Activated B cell treated with CpG ODN at 0.5 μM for 24 hours (primary cell): ENCODE data around the gene TTC21A. TPM values are rescaled to one million over a fixed set of nuclear protein-coding genes. Genes with fewer than 3 reads are reported as not detected.

Source experiments
- ATAC-seq: fragments of 200-7000 bp; cut with Tn5 transposase; one replicate; pipeline ENCODE4 v1.10.0; 2021; ENCODE audit warnings: low read depth, mild to moderate bottlenecking, moderate library complexity
- CTCF ChIA-PET: fragments of 350-600 bp; sonication (Branson Sonifier 250); formaldehyde crosslinking; loops from one replicate; lab custom pipeline; 2021; ENCODE audit warnings: antibody characterized with exemption; lab: Charles Lee
- POLR2A ChIA-PET: fragments of 350-600 bp; sonication (Branson Sonifier 250); formaldehyde crosslinking; loops from one replicate; lab custom pipeline; 2021; ENCODE audit warnings: antibody characterized with exemption; lab: Charles Lee
- DNase-seq: peaks from one replicate; pipeline ENCODE4 v3.0.0; 2022
- H3K27ac Mint-ChIP-seq: one replicate; pipeline ENCODE4 v1.8.0; 2020; ENCODE audit warnings: mixed read lengths
- H3K27me3 Mint-ChIP-seq: one replicate; pipeline ENCODE4 v1.8.0; 2021; ENCODE audit warnings: mixed read lengths
- H3K36me3 Mint-ChIP-seq: one replicate; pipeline ENCODE4 v1.8.0; 2021; ENCODE audit warnings: low read depth, mixed read lengths
- H3K4me1 Mint-ChIP-seq: one replicate; pipeline ENCODE4 v1.8.0; 2021; ENCODE audit warnings: mixed read lengths
- H3K4me3 Mint-ChIP-seq: one replicate; pipeline ENCODE4 v1.8.0; 2020; ENCODE audit warnings: mild to moderate bottlenecking, mixed read lengths
- H3K9me3 Mint-ChIP-seq: one replicate; pipeline ENCODE4 v1.8.0; 2020; ENCODE audit warnings: mixed read lengths
- CTCF ChIP-seq: fragments of 200-600 bp; IDR thresholded peaks from one replicate; pipeline ENCODE4 v1.8.0; 2022; ENCODE audit warnings: antibody characterized with exemption, mild to moderate bottlenecking
- intact Hi-C: fragments of 100-400 bp; cut with micrococcal nuclease; formaldehyde crosslinking; loops from one replicate; pipeline ENCODE4 v1.15.1; 2024
- total RNA-seq: library from RNA; stranded (reverse); gene quantifications from 2 replicates; pipeline ENCODE4 v1.2.3, GENCODE V29; 2022

The TTC21A gene
- total RNA-seq, 1 donor from 2014 or later, result 15.9 TPM

GRCh38 chr3:39080026-39080425, 27.5 kb upstream of the TTC21A start:
- POLR2A ChIA-PET, result no interaction called here
- Mint-ChIP-seq H3K4me1 (peaks cover 5% of the 10 kb centered on the region), H3K9me3 (no peaks in the 10 kb centered on the region), H3K27me3 (no peaks in the 10 kb centered on the region), H3K27ac (no peak overlapping the region), H3K36me3 (peaks cover 74% of the 10 kb centered on the region), H3K4me3 (no peak overlapping the region)
- intact Hi-C loops, result no loop called here
- no peak for ATAC-seq
- no peak for DNase-seq
- CTCF ChIA-PET, result interaction anchor here (0.6 to 1.5 kb wide), 3 partner anchors 208 to 212 kb away, joined by 3 to 4 read pairs (median 3); no protein-coding TSS in a partner anchor
- TF ChIP-seq CTCF, result no peak

DNA sequence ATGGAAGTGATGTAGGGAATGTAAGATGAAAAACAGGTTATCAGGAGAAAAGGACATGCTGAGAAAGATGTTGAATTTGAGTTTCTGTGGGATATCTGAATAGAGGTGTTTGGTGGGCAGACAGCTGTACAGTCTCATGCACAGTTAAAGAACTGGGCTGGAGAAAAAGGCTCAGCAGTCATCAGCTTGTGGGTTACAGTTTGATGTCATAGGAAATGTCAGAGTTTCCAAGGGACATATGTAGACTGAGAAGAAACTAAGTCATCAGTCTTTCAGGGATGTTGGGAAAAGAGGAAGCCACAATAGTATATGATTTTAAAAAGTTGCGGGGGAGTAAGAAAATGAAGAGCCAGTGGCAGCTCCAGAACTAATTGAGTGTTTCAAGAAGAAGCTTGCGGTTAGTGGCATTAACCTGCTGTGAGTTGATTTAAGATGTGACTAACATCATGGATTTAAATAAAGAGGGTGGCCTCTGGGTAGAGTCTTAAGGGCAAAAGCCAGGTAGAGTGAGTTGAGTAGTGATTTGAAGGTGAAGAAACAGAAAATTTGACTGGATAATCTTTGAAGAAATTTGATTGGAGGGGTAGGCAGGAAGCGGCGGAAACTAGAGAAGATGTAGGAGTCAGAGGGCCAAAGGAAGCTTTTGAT, 24.7 kb upstream of the TTC21A start:
- CTCF ChIA-PET, result no interaction called here
- POLR2A ChIA-PET, result no interaction called here
- Mint-ChIP-seq H3K27ac (no peak overlapping the region), H3K9me3 (no peaks in the 10 kb centered on the region), H3K27me3 (no peaks in the 10 kb centered on the region), H3K36me3 (peaks cover 68% of the 10 kb centered on the region), H3K4me3 (no peak overlapping the region), H3K4me1 (peaks cover 25% of the 10 kb centered on the region)
- no peak for DNase-seq
- ATAC-seq, result no peak
- intact Hi-C loops, result no loop called here
- no peak for TF ChIP-seq CTCF

- H3K4me1 Mint-ChIP-seq, result peaks cover 25% of the 10 kb centered on the region
- peaks cover 76% of the 10 kb centered on the region for H3K36me3 Mint-ChIP-seq
- H3K27me3 Mint-ChIP-seq, result no peaks in the 10 kb centered on the region
- intact Hi-C loops, result loop anchor here (5.0 kb wide), 1 partner anchor 201 kb away; no protein-coding TSS in a partner anchor
- H3K9me3 Mint-ChIP-seq, result no peaks in the 10 kb centered on the region
- DNase-seq (no peak), ATAC-seq (peak; percentile 92)
- no peak for TF ChIP-seq CTCF
- ChIA-PET POLR2A (no interaction called here), CTCF (interaction anchor here (1.0 to 2.0 kb wide), 4 partner anchors 16 to 206 kb away, joined by 3 to 8 read pairs (median 5); no protein-coding TSS in a partner anchor)
- peak overlapping the region; percentile 37 for H3K4me3 Mint-ChIP-seq
- H3K27ac Mint-ChIP-seq, result peak overlapping the region; percentile 67
These were observed 21.3 kb upstream of the TTC21A start for GRCh38 chr3:39086144-39086543.

DNA sequence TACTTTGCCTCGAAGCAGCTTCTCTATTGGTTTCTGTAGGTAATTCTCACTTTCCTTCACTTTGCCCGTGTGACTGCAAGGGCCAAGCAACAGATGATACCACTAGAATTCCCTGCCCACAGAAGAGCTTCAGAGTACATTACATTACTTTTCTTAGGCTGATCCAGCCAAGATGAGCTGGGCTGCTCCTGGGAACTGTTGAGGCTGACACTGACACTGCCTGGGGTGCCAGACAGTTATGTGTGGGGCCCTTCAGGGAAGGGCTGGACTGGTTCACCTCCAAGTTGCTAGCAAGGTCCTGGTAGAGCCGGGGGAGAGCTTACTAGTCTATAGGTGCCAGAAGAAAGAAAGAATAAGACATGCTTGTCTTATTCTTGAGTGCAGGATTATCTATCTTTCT, 19.0 kb upstream of the TTC21A start:
- Mint-ChIP-seq H3K27me3 (no peaks in the 10 kb centered on the region), H3K36me3 (peaks cover 79% of the 10 kb centered on the region), H3K9me3 (no peaks in the 10 kb centered on the region), H3K4me1 (peaks cover 21% of the 10 kb centered on the region), H3K27ac (no peak overlapping the region), H3K4me3 (no peak overlapping the region)
- POLR2A ChIA-PET, result no interaction called here
- TF ChIP-seq CTCF, result no peak
- ATAC-seq, result no peak
- CTCF ChIA-PET, result no interaction called here
- intact Hi-C loops, result loop anchor here (5.0 kb wide), 1 partner anchor 199 kb away; no protein-coding TSS in a partner anchor
- DNase-seq, result no peak

DNA sequence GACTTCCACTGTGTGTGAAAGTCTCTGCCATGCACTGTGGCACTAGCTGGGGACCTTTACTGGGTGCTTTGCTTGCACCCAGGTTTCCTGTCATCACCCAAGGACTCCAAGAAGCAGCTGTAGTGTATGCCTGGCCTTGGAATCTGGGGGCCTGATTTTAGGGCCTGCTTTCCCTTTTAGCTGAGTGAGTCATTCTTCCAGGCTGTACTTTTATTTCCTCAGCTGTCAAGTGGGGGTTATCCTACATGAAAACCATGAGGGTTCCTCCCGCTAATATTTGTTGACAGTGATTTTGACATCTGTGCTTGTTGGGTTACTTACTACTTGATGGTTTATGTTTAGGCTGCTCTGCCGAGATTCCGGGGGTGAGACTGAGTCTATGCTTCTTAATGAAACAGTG, 18.6 kb upstream of the TTC21A start:
- Mint-ChIP-seq H3K27me3 (no peaks in the 10 kb centered on the region), H3K4me3 (no peak overlapping the region), H3K27ac (no peak overlapping the region), H3K36me3 (peaks cover 81% of the 10 kb centered on the region), H3K4me1 (peaks cover 20% of the 10 kb centered on the region), H3K9me3 (no peaks in the 10 kb centered on the region)
- intact Hi-C loops, result loop anchor here (5.0 kb wide), 1 partner anchor 198 kb away; no protein-coding TSS in a partner anchor
- no peak for TF ChIP-seq CTCF
- ATAC-seq (no peak), DNase-seq (no peak)
- CTCF ChIA-PET, result no interaction called here
- POLR2A ChIA-PET, result no interaction called here
